Measurements from ENCODE around the gene HPX. TPM values are rescaled to one million over a fixed set of nuclear protein-coding genes. Genes with fewer than 3 reads are reported as not detected.

The HPX gene
- total RNA-seq, 1 experiment from 2014 or later: 1.2 TPM

- no peaks in the 10 kb centered on the region for H3K23me2 ChIP-seq (ENCODE audit: insufficient read length, low read depth, low read length, poor library complexity, severe bottlenecking)
- no peak overlapping the region for H2AFZ ChIP-seq (ENCODE audit: low read length)
- H2AK5ac ChIP-seq (ENCODE audit: insufficient read length, low read length): no peak overlapping the region
- H3K56ac ChIP-seq (ENCODE audit: insufficient read length, low read depth, low read length): no peak overlapping the region
- H4K91ac ChIP-seq (ENCODE audit: insufficient read length, low read depth, low read length): no peak overlapping the region
- no peaks in the 10 kb centered on the region for H4K20me1 ChIP-seq (ENCODE audit: control insufficient read depth, insufficient read depth, insufficient read length)
- H3K27ac ChIP-seq (ENCODE audit: insufficient read length, low read depth, low read length): no peak overlapping the region
- H2BK120ac ChIP-seq (ENCODE audit: low read depth, low read length, poor library complexity, severe bottlenecking): no peak overlapping the region
- no peak for DNase-seq
- H3K23ac ChIP-seq (ENCODE audit: insufficient read length, low read depth, low read length): no peak overlapping the region
- Mint-ChIP-seq H3K4me3 (peak overlapping the region in 1 of 2 experiments; percentile 58; a peak in 1 of 5 replicates), H3K4me1 (peaks cover 7 to 23% of the 10 kb centered on the region in 2 experiments), H3K9me3 (no peaks in the 10 kb centered on the region), H3K27me3 (ENCODE audit: low read depth) (no peaks in the 10 kb centered on the region), H3K36me3 (ENCODE audit: insufficient read depth in 1 of 3, low read depth in 3 of 3) (peaks cover 0 to 13% (median 12%) of the 10 kb centered on the region in 3 experiments; a peak in 2 of 7 replicates), H3K27ac (peak overlapping the region in 1 of 3 experiments; percentile 83; a peak in 3 of 7 replicates)
- H4K5ac ChIP-seq (ENCODE audit: insufficient read length, low read depth, low read length): no peak overlapping the region
- H2BK12ac ChIP-seq (ENCODE audit: insufficient read length, low read depth, low read length): no peak overlapping the region
- no peak overlapping the region for H2BK15ac ChIP-seq (ENCODE audit: low read depth, low read length)
- no peak overlapping the region for H2BK5ac ChIP-seq (ENCODE audit: insufficient read length, low read length)
- no peak overlapping the region for H2BK20ac ChIP-seq (ENCODE audit: low read depth, low read length, poor library complexity, severe bottlenecking)
- peak overlapping the region; percentile 1 for H3K14ac ChIP-seq (ENCODE audit: insufficient read depth, low read length)
- H3K4me2 ChIP-seq (ENCODE audit: insufficient read depth, insufficient read length, low read length): no peak overlapping the region
- no CpG with 5 or more reads among the region's 16 CpGs for WGBS (ENCODE audit: extremely low coverage, insufficient read length, low lambda C conversion rate)
- no peak overlapping the region for H3K4ac ChIP-seq (ENCODE audit: low read depth, low read length)
- no peaks in the 10 kb centered on the region for H3K79me2 ChIP-seq (ENCODE audit: insufficient read depth, low read length)
- no peaks in the 10 kb centered on the region for H3K27me3 ChIP-seq (ENCODE audit: insufficient read depth, low read length)
- H3T11ph ChIP-seq (ENCODE audit: low read length): no peak overlapping the region
- H3K4me1 ChIP-seq (ENCODE audit: insufficient read depth, low read length): no peaks in the 10 kb centered on the region
- no peaks in the 10 kb centered on the region for H3K79me1 ChIP-seq (ENCODE audit: insufficient read depth, low read depth, low read length, poor library complexity, severe bottlenecking)
- H3K18ac ChIP-seq (ENCODE audit: insufficient read length, low read depth, low read length): peak overlapping the region; percentile 47
- no peak overlapping the region for H4K8ac ChIP-seq (replicated peaks; ENCODE audit: insufficient read length, low read depth, low read length)
- H3K9me3 ChIP-seq (ENCODE audit: control insufficient read depth, low read depth, low read length): no peaks in the 10 kb centered on the region
- H3K9ac ChIP-seq (ENCODE audit: extremely low read depth, insufficient read length, low read length): no peak overlapping the region
- TF ChIP-seq CTCF (conservative IDR thresholded peaks at IDR 0.05): no peak
These were observed 36.3 kb downstream of the HPX start for GRCh38 chr11:6404342-6405051.
